Measurements from ENCODE around the gene BANP.
"Not testable (repeated sequence)": the region's sequence is repeated elsewhere in the genome, so short reads cannot be mapped to it uniquely, and the experiment has no call there.

BANP gene

GRCh38 chr16:88099563-88099890 is 148.3 kb downstream of the BANP start:
- no peak overlapping the region for H3K27ac ChIP-seq (ENCODE audit: extremely low read depth, low read depth, low read length)
- no peaks in the 10 kb centered on the region for H3K9me3 ChIP-seq (ENCODE audit: control insufficient read depth, insufficient read depth, low read depth, low read length)
- H3K4me1 ChIP-seq (ENCODE audit: control insufficient read depth, insufficient read depth, low read length): no peaks in the 10 kb centered on the region
- no peak for TF ChIP-seq ZNF518A (tag by site-specific recombination; conservative IDR thresholded peaks at IDR 0.05; ENCODE audit: low read depth)
- TF ChIP-seq ZNF664 (tag by site-specific recombination; IDR thresholded peaks at IDR 0.05): no peak
- TF ChIP-seq ZNF16 (tag by site-specific recombination; IDR thresholded peaks at IDR 0.05; ENCODE audit: low read depth): no peak
- no peak for TF ChIP-seq ZNF404 (tag by site-specific recombination; IDR thresholded peaks at IDR 0.05)
- TF ChIP-seq HOXD13 (CRISPR knock-in tag; IDR thresholded peaks at IDR 0.05; ENCODE audit: borderline replicate concordance): no peak
- no peak for TF ChIP-seq ZNF580 (tag by site-specific recombination; IDR thresholded peaks at IDR 0.05)
- TF ChIP-seq ZSCAN4 (tag by site-specific recombination; IDR thresholded peaks at IDR 0.05): no peak
- no peak for TF ChIP-seq HOXC10 (CRISPR knock-in tag; IDR thresholded peaks at IDR 0.05)
- no peak for TF ChIP-seq EGR2 (tag by site-specific recombination; IDR thresholded peaks at IDR 0.05; ENCODE audit: low read depth)
- TF ChIP-seq BCL11B (tag by site-specific recombination; IDR thresholded peaks at IDR 0.05; ENCODE audit: low read depth): no peak
- no peak for TF ChIP-seq YY2 (tag by site-specific recombination; IDR thresholded peaks at IDR 0.05)
- no peak for TF ChIP-seq ZNF24 (tag by site-specific recombination; IDR thresholded peaks at IDR 0.05)
- no peak for TF ChIP-seq ZFP69B (tag by site-specific recombination; IDR thresholded peaks at IDR 0.05)
- TF ChIP-seq GFI1B (tag by site-specific recombination; IDR thresholded peaks at IDR 0.05): no peak
- ChIA-PET CTCF (no interaction called here), POLR2A (no interaction called here)
- H3K36me3 ChIP-seq (ENCODE audit: control insufficient read depth in 2 of 2, insufficient read depth in 1 of 2, low read length in 2 of 2): no peaks in the 10 kb centered on the region
- H3K4me3 ChIP-seq (ENCODE audit: low read depth, low read length): no peak overlapping the region

GRCh38 chr16:88099956-88100355 is 148.7 kb downstream of the BANP start:
- CTCF ChIA-PET; H3K9me3 ChIP-seq (ENCODE audit: control insufficient read depth, insufficient read depth, low read depth, low read length); H3K36me3 ChIP-seq (ENCODE audit: control insufficient read depth in 2 of 2, insufficient read depth in 1 of 2, low read length in 2 of 2); POLR2A ChIA-PET; H3K4me3 ChIP-seq (ENCODE audit: low read depth, low read length); H3K4me1 ChIP-seq (ENCODE audit: control insufficient read depth, insufficient read depth, low read length); H3K27ac ChIP-seq (ENCODE audit: extremely low read depth, low read depth, low read length): not testable (repeated sequence)

GRCh38 chr16:88100801-88101622 is 149.8 kb downstream of the BANP start:
- TF ChIP-seq GLIS1 (tag by site-specific recombination; IDR thresholded peaks at IDR 0.05): peak; percentile 28
- TF ChIP-seq ZNF335 (tag by site-specific recombination; conservative IDR thresholded peaks at IDR 0.05): peak; percentile 55
- peak; percentile 60 for TF ChIP-seq ZIC2 (tag by site-specific recombination; IDR thresholded peaks at IDR 0.05)
- TF ChIP-seq PRDM4 (tag by site-specific recombination; IDR thresholded peaks at IDR 0.05): 0 out of 2 replicates have a peak, but pooled peaks have one; percentile 30
- peak; percentile 24; the same call in 1 of the 2 replicates for TF ChIP-seq GLIS2 (tag by site-specific recombination; IDR thresholded peaks at IDR 0.05)
- TF ChIP-seq ZBTB26 (tag by site-specific recombination; optimal IDR thresholded peaks at IDR 0.05): peak; percentile 26
- TF ChIP-seq ZBTB17 (tag by site-specific recombination; IDR thresholded peaks at IDR 0.05): peak; percentile 91
- H3K9me3 ChIP-seq (ENCODE audit: control insufficient read depth, insufficient read depth, low read depth, low read length); H3K27ac ChIP-seq (ENCODE audit: extremely low read depth, low read depth, low read length); H3K36me3 ChIP-seq (ENCODE audit: control insufficient read depth in 2 of 2, insufficient read depth in 1 of 2, low read length in 2 of 2); H3K4me3 ChIP-seq (ENCODE audit: low read depth, low read length); H3K4me1 ChIP-seq (ENCODE audit: control insufficient read depth, insufficient read depth, low read length): not testable (repeated sequence)
- CTCF ChIA-PET: interaction anchor here (0.6 kb wide), 1 partner anchor 18 kb away, joined by 5 read pairs; no protein-coding TSS in a partner anchor
- POLR2A ChIA-PET: interaction anchor here (0.6 kb wide), 1 partner anchor 546 kb away, joined by 4 read pairs; no protein-coding TSS in a partner anchor
